Measurements from ENCODE around the gene PTBP1.
"Not testable (repeated sequence)": the region's sequence is repeated elsewhere in the genome, so short reads cannot be mapped to it uniquely, and the experiment has no call there.

- TF ChIP-seq POLR2A (IDR thresholded peaks at IDR 0.05; ENCODE audit: low read depth, low read length); TAF1 (IDR thresholded peaks at IDR 0.05; ENCODE audit: borderline replicate concordance, low read depth, low read length); POLR2AphosphoS5 (IDR thresholded peaks at IDR 0.05; ENCODE audit: low read depth, low read length): not testable (repeated sequence)
These were observed 23.0 kb downstream of the PTBP1 start for GRCh38 chr19:820212-820611.

Measured in GM12892 (cell line).